Stimulated activated CD4-positive, alpha-beta T cell treated with anti-CD3 and anti-CD28 coated beads, Interleukin-12 subunit alpha, Interleukin-12 subunit beta, amount 100 ng/mL, for 48 hours (primary cell): ENCODE results near the gene PM20D1.

Experiments
- DNase-seq, 3 donors: peaks; one replicate each; pipeline ENCODE4 v3.0.0-alpha.2; 2020; ENCODE audit warnings: low read depth in 2 of 3, low spot score in 1 of 3

The PM20D1 gene

GRCh38 chr1:205805082-205805711 is 44.7 kb downstream of the PM20D1 start:
- DNase-seq: peak; percentile 40 to 57 (median 49)

GRCh38 chr1:205804605-205805004 is 45.3 kb downstream of the PM20D1 start:
- DNase-seq: no peak

- no peak for DNase-seq
Measured at GRCh38 chr1:205803986-205804385, 45.9 kb downstream of the PM20D1 start.

DNA sequence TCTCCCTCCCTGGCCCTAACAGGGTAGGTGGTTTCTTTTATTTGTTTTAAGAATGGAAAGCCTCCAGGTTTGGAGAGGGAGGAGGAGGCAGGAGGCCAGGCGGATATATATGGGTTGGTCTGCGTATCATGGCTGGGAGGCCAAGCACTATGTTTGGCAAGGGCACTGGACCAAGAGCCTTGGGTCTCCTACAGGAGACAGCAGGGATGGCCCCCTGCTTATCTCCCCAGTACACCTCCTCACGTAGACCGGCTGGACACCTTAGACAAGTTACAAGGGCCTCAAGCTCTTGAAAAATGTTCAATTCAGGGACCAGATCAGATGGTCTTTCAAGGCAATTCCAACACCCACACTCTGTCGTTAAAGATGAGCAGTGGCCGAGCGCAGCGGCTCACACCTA is 47.9 kb downstream of the PM20D1 start:
- DNase-seq: no peak

DNA sequence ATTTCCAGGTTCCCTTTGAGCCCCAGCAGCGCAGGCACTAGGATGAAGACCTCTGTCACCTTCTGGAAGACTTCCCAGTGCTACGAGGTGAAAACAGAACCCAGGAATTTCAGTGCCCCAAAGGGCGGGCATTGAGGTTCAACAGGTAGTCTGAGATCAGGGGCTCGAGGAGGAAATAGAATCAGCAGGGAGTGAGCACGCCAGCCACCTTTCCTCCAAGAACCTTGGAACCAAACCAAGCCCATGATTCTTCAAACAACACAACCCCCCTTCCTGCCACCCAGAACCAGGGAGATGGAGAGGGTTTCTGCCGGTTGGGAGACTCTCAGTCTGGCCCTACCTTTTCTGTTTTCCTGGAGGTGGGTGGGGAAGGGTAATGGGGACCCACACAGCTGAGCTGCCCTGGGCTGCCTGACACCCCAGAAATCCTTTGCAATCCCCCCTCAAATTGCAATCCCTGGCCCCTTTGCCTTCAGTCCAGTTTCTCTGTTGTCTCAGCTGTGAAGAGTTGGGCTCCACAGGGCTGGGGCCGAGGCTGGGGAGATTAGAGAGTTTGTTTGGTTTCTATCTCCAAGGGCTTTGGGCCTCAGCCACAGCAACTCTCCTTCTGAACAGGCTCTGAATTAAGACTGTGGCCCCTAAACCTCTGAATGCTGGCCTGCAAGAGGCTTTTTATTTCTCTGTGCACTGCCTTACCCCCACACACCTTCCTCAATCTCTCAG is 48.8 kb downstream of the PM20D1 start:
- no peak for DNase-seq

- DNase-seq: no peak
Measured at GRCh38 chr1:205800427-205800826, 49.5 kb downstream of the PM20D1 start.

DNA sequence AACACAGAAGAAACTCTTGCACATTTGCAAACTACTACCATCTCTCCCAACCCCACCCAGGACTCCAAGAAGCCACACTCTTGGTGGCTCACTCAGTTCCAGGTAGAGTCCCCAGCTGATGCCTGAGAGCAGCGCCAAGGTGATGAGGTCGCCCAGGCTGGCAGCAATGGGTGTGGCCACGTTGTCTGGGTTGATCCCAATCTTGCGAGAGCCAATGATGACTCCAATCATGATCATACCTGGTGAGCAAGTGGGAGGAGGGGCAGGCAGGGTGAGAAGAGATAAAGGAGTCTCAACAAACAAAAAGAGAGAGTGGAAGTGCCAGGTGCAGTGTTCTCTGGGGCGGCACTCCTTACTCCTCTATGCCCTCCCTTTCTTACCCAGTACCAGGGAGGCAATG is 51.4 kb downstream of the PM20D1 start:
- no peak for DNase-seq

- DNase-seq: no peak
Measured at GRCh38 chr1:205797168-205797567, 52.8 kb downstream of the PM20D1 start.

DNA sequence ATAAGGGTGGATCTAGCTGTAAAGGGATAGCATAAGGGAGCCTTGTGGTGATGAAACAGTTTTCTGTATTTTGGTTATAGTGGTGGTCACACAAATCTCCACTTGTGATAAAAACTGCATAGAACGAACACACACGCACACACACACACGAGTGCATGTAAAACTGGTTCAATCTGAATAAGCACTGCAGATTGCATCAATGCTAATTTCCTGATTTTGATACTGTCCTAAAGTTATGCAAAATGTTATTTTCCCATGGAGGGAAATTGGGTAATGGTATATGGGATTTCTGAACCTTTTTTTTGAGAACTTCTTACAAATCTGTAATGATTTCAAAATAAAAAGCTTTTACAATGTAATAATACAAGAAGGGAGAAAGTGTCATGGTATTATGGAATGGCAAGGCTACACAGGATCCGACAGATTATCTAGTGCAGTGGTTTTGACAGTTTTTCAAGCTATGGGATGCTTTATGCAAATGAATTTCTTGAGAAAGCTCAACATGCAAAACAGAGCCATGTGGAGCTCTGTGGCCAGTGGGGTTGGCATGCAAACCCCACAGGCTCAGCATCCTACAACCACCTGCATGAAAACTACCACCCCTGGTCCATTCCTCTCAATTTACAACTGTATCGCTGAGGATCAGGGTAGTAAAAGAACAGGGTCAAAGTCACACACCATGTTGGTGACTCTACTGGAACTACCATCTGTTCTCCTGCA is 55.8 kb downstream of the PM20D1 start:
- DNase-seq: no peak

- no peak for DNase-seq
Measured at GRCh38 chr1:205792961-205793673, 56.8 kb downstream of the PM20D1 start.

DNA sequence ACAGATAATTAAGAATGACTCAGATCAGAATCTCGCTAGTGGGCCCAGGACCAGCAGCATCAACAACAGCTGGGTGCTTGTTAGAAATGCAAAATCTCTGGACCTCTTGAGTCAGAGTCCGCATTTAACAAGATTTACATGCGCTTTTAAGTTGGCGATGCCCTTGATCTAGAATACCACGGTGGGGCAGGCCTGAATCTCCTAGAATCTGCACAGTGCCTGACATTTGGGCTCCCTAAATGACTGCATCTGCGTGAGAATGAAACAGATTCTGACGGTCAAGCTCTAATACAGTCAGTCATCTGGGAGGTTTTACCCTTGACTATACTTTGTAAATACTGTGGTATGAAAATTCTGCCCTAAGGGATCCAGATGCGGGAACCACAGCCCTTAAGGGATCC is 57.5 kb downstream of the PM20D1 start:
- DNase-seq: no peak

GRCh38 chr1:205791568-205792180 is 58.3 kb downstream of the PM20D1 start:
- peak in 2 of 3 donors; percentile 42 to 54 for DNase-seq

GRCh38 chr1:205787287-205787916 is 62.5 kb downstream of the PM20D1 start:
- DNase-seq: no peak

- no peak for DNase-seq
Measured at GRCh38 chr1:205786601-205787000, 63.3 kb downstream of the PM20D1 start.

DNA sequence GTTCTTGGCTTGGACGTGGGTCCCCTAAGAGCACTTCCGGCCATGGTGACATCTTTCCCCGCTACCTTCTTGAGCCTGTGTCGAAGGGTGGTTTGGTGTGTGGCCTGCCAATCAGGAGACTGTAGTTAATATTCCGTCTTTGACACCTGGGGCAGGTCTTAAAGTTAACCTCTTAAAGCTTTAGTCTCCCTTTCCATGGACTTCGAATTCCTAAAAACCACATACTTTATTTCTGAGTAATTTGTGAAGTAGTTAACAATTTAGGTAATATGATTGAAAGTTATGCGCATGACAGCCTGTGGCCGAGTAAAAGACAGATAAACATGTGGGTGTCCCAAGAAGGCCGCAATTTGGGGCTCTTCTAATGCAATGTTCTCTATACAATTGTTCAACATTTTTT is 64.5 kb downstream of the PM20D1 start:
- no peak for DNase-seq

DNA sequence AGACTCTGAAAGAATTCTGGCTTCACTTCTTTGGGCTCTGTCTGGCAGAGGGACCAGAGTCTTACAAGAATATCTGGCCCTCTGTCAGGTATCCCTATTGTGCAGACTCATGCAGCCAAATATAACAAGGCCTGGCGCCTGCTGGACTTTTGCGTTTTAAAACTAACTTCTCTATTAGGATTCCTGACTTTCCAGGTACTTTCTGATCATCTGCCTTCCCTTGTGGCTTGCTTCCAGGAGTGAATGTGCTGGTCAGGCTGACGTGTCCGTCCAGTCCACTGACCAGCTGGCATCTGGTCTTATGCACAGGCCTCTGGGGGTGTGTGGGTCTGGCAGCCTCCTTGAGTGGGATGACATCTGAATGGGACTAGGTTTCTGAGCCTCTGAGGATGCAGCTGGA is 66.0 kb downstream of the PM20D1 start:
- no peak for DNase-seq

- no peak for DNase-seq
Measured at GRCh38 chr1:205783433-205783795, 66.5 kb downstream of the PM20D1 start.

DNA sequence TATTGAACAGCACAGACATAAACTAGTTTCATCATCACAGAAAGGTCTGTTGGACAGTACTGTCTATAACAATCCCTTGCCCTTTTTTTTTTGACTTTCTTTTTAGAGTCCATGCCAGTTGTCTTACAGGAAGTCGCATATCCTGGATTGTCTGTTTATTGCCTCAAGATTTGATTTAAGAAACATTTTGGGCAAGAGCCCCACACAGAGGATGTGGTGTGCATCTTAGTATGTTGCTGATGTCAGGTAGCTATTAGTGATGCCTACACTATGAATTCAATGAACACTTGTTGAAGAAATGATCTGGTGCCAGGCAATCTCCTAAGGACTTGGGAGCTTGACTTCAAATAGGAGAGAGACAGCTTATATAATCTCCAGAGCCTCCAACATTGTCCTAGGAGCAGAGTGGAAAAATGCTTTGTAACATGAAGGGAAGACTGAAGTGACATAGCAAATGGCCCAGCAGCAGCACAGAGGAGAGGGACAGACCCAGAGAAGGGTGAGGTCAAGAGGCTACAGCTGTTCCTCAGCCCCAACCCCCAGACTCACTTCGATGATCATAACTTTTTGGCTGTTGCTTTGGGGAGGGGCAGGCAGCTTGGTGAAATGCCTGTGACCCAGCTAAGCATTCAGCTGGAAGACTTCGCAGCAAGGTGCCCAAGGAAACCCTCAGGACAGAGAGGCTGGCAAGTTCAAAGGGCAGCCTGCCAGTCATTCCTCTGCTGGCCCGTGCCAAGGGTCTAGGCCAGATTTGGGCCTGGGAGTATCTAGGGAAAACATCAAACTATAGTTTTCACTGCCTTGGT is 67.1 kb downstream of the PM20D1 start:
- DNase-seq: no peak

DNA sequence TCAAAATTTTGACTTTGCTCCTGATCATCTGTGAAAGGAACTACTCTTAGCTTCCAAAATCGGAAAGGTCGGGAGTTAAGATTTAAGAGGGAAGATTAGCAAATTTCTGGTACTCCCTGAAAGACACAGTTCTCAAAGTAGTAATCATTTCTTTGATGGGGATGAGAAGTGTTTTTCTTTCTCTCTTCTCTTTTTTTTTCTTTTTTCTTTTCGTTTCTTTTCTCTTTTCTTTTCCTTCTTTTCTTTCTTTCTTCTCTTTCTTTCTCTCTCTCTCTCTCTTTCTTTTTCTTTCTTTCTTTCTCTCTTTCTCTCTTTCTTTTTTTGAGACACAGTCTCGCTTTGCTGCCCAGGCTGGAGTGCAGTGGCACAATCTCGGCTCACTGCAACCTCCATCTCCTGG is 69.6 kb downstream of the PM20D1 start:
- DNase-seq: no peak
